SK-N-SH treated with all-trans-retinoic acid at 6 μM for 48 hours (cell line): ENCODE results near the gene PRPS2.

Experiments used
- ESRRG ChIP-seq: fragments of 250-450 bp; sonication (Bioruptor Pico); IDR thresholded peaks from 2 replicates; pipeline ENCODE4 v1.6.1; 2021; ENCODE audit warnings: mild to moderate bottlenecking
- OSR1 ChIP-seq: fragments of 250-450 bp; sonication (Bioruptor Pico); IDR thresholded peaks from 2 replicates; pipeline ENCODE4 v1.8.0; 2022; ENCODE audit warnings: moderate library complexity, mild to moderate bottlenecking, inconsistent platforms
- PATZ1 ChIP-seq: fragments of 250-450 bp; sonication (Bioruptor Pico); IDR thresholded peaks from 2 replicates; pipeline ENCODE4 v1.8.0; 2020; ENCODE audit warnings: mild to moderate bottlenecking, moderate library complexity, borderline replicate concordance
- POU6F1 ChIP-seq: fragments of 250-450 bp; sonication (Bioruptor Pico); IDR thresholded peaks from 2 replicates; pipeline ENCODE4 v1.8.0; 2021; ENCODE audit warnings: low read depth, mild to moderate bottlenecking, moderate library complexity, borderline replicate concordance
- RARB ChIP-seq: fragments of 250-450 bp; sonication (Bioruptor Pico); IDR thresholded peaks from 2 replicates; pipeline ENCODE4 v1.8.0; 2021; ENCODE audit warnings: mild to moderate bottlenecking, moderate library complexity
- SNAI2 ChIP-seq: fragments of 250-450 bp; sonication (Bioruptor Pico); IDR thresholded peaks from 2 replicates; pipeline ENCODE4 v1.5.0; 2020; ENCODE audit warnings: mild to moderate bottlenecking, moderate library complexity
- ZC3H10 ChIP-seq: fragments of 250-450 bp; sonication (Bioruptor Pico); IDR thresholded peaks from 2 replicates; pipeline ENCODE4 v1.5.1; 2021; ENCODE audit warnings: mild to moderate bottlenecking, moderate library complexity
- ZFP3 ChIP-seq: fragments of 250-450 bp; sonication (Bioruptor Pico); IDR thresholded peaks from 2 replicates; pipeline ENCODE4 v1.5.0; 2020; ENCODE audit warnings: mild to moderate bottlenecking, moderate library complexity
- ZNF70 ChIP-seq: fragments of 450-650 bp; formaldehyde crosslinking; IDR thresholded peaks from 2 replicates; pipeline ENCODE4 v1.5.0; 2020; ENCODE audit warnings: mild to moderate bottlenecking, moderate library complexity
- ZNF8 ChIP-seq: fragments of 450-650 bp; formaldehyde crosslinking; IDR thresholded peaks from 2 replicates; pipeline ENCODE4 v1.5.0; 2020; ENCODE audit warnings: mild to moderate bottlenecking, moderate library complexity

- TF ChIP-seq SNAI2 (CRISPR knock-in tag) (no peak), PATZ1 (CRISPR knock-in tag) (no peak), ZFP3 (CRISPR knock-in tag) (no peak), ZC3H10 (no peak), ZNF8 (CRISPR knock-in tag) (no peak), RARB (no peak), OSR1 (CRISPR knock-in tag) (no peak), ESRRG (CRISPR knock-in tag) (no peak), ZNF70 (CRISPR knock-in tag) (no peak), POU6F1 (no peak)
These were observed 19.7 kb upstream of the PRPS2 start for GRCh38 chrX:12771445-12772069.
